GM18867 (cell line): ENCODE measurements around the gene ANXA3.

Experiments
- ATAC-seq: cut with Tn5 transposase; IDR thresholded peaks from one replicate; pipeline ENCODE4 v1.9.1; 2021; ENCODE audit warnings: mild to moderate bottlenecking, moderate library complexity; ENCODE audit not compliant: unreplicated experiment

Gene ANXA3

DNA sequence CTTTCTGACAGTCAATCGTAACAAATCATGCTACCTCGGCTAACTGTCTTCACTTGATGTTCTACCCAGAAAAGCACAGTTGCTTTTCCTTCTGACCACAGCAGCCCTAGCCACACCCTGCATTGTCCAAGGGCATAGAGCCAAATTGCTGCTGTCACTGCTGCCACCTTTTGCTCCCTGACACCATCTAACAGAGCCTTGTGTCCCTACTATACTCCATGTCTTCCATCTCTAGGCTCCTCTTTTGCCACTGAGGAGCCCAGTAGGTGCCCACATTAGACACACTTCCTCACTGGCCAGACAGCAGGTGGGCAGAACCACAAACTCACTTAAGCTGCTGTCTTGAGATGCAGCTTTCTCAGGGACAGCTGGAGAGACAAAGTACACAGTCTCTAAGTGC, 91.4 kb downstream of the ANXA3 start:
- ATAC-seq, result no peak

GRCh38 chr4:78644063-78644691, 92.6 kb downstream of the ANXA3 start:
- ATAC-seq, result no peak

GRCh38 chr4:78644744-78645330, 93.3 kb downstream of the ANXA3 start:
- ATAC-seq, result peak; percentile 96

DNA sequence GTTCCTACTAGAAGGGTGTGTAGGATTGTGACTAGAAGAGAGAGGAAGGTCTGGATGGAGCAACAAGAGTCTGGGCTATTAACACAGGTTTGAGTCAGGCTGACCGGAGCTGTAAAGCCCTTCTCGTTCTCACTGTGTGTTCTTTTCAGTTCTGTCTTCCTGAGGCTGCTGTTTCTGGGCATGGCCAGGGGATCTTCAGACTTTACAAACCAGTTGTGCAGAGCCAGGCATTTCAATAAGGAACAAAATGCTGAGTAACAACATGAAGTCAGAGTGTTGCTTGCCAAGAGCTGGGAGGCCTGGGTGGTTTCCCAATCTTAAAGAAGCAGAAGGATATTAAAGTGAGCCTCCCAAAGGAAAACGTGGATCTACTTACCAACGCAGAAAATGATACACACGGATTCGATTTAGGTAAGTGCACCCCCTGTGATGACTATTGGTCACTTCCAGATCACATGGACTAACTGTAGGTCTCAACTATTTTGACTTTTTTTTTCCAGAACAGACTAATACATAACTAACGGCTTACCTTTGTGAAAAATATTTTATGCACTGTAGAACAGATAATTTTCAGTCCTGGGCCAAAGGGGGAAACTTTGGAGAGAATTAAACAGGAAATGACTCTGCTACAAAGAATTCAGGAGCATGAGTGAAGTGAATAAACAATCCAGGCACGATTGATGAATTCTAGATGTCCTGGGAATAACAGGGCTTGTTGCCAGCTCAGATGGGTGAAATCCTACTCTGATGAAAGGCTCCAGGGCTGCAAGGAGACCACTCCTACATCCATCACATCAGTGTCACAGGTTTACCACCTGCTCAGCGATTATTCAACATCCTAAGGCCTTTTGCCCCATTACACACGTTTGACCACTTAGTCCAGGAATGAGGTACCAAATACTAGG, 94.5 kb downstream of the ANXA3 start:
- ATAC-seq, result no peak

GRCh38 chr4:78647272-78647671, 95.7 kb downstream of the ANXA3 start:
- no peak for ATAC-seq

DNA sequence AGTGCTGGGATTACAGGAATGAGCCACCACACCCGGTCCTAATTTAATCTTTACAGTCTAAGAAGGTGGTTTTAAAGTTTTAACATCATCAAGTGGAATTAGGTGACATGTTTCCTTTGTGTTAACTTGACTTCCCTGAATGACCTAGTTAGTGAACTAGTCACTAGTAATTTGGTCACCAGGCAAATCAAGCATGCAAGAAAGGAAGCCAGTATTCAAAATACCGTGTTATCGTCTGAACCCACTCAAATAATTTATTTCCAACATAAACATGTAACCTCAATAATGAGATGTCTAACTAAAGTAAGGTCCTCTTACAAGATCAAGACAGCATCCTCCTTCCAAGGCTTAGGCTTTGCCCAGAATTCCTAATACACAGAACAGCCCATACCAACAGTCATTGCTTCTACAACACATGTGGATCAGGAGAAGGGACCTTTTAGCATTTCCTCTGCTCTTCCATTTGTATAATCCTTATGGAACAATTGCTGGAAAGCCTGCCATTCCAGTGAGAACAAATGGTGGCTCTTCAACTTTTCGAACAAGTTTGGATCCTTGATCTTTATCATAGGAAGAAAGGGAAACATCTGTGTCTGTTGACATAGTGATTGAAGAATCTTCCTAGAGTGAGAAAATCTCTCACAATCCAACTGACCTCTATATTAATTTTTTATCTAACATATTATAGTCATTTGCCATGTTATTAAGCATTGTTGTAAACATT, 97.2 kb downstream of the ANXA3 start:
- no peak for ATAC-seq

- no peak for ATAC-seq
These were observed 98.8 kb downstream of the ANXA3 start for GRCh38 chr4:78650106-78651024.

DNA sequence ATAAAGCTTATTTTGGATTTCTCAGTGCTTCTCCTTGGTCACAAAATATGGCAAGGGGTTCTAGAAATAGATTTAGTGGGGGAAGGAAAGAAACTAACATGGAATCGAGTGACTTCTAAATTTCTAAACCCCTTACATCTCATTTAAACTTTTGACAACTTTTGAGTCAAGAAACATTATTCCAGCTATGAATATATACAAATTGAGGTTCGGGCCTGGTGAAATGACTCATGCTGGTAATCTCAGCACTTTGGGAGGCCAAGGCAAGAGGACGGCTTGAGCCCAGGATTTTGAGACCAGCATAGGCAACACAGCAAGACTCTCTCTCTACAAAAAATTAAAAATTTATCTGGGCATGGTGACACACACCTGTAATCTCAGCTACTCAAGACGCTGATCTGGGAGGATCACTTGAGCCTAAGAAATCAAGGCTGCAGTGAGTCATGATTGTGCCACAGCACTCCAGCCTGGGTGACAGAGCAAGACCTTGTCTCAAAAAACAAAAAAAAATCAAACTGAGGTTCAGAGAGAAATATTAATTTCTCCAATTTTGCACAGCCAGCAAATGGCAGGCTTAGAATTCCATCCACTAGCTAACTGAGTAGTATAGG, 99.8 kb downstream of the ANXA3 start:
- ATAC-seq, result no peak

GRCh38 chr4:78652282-78652876, 100.8 kb downstream of the ANXA3 start:
- no peak for ATAC-seq

DNA sequence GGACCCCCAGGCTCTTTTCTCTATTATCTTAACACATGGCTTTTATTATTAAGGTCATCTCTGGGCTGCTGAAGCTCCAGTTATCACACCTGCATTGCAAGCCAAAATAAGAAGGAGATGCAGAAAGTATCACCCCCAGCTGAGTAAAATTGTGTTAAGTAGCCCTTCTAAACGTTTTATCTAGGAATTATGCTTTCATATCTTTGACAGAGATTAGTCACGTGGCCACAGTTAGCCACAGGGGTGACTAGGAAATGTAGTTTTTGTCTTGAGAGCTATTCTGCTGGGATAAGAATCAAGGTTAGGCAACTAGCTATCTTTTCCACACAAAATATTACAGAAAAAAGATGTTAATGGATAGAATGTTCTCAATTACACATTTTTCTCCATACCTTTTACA, 102.1 kb downstream of the ANXA3 start:
- no peak for ATAC-seq

- no peak for ATAC-seq
These were observed 103.2 kb downstream of the ANXA3 start for GRCh38 chr4:78654807-78655206.

DNA sequence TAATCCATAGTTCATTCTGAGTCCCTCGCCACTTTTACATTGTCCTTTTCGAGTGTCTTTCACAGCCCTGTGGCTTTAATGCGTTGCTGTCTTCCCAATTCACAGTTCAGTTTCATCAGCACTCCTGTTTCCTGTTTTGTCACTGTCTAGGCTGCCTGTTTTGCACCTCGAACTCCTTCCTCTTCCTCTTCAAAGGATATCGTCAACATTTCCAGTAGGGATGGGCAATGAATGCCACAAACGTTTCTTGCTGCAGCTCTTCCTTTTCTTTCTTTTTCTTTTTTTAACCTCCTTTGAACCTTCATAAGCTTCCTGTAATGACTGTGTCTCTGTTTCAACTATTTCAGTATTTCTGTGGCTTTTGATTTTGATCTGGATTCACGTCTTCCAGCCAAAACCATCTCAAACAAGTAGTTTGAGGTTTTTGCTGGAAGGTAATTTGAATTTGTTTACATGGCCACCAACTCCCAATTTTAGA, 105.4 kb downstream of the ANXA3 start:
- peak; percentile 21 for ATAC-seq

GRCh38 chr4:78659264-78659663, 107.7 kb downstream of the ANXA3 start:
- no peak for ATAC-seq

- no peak for ATAC-seq
These were observed 108.1 kb downstream of the ANXA3 start for GRCh38 chr4:78659665-78660064.
